GM12878 (cell line): ENCODE data around the gene SLC43A3.

ENCODE experiments used
- ATF2 ChIP-seq: IDR thresholded peaks from 2 replicates; pipeline ENCODE4 v1.6.1; 2012; ENCODE audit warnings: low read length, inconsistent platforms
- CTCF ChIP-seq, 3 experiments: IDR thresholded peaks in 2 of 3; conservative IDR thresholded peaks in 1 of 3; 2 replicates each; pipeline ENCODE4 v1.5.1; 2011; ENCODE audit warnings: low read depth in 3 of 3, low read length in 3 of 3, mild to moderate bottlenecking in 3 of 3, control low read depth in 2 of 3, moderate library complexity in 2 of 3, inconsistent platforms in 1 of 3, mixed read lengths in 1 of 3; ENCODE audit not compliant: control insufficient read depth in 2 of 3, insufficient read depth in 1 of 3; ENCODE audit errors: extremely low read depth in 1 of 3
- EED ChIP-seq: sonication (generic); IDR thresholded peaks from 2 replicates; pipeline ENCODE4 v1.6.1; 2016; ENCODE audit warnings: antibody characterized with exemption, low read depth
- FOXK2 ChIP-seq: fragments of 450-650 bp; IDR thresholded peaks from 2 replicates; pipeline ENCODE4 v1.6.1; 2017; ENCODE audit warnings: mild to moderate bottlenecking, moderate library complexity
- HSF1 ChIP-seq: fragments of 150-350 bp; IDR thresholded peaks from 2 replicates; pipeline ENCODE4 v1.6.1; 2014; ENCODE audit warnings: mild to moderate bottlenecking, low read depth, low read length
- KAT2A ChIP-seq: conservative IDR thresholded peaks from 2 replicates; pipeline ENCODE4 v1.6.1; 2011; ENCODE audit warnings: low read depth, low read length; ENCODE audit not compliant: control insufficient read depth
- MAX ChIP-seq: IDR thresholded peaks from 2 replicates; pipeline ENCODE4 v1.6.1; 2012; ENCODE audit warnings: low read depth, low read length, improper control_type of control experiment
- NBN ChIP-seq: fragments of 450-650 bp; IDR thresholded peaks from 2 replicates; pipeline ENCODE4 v1.6.1; 2016
- NFIC ChIP-seq: IDR thresholded peaks from 2 replicates; pipeline ENCODE4 v1.6.1; 2012; ENCODE audit warnings: low read depth, mild to moderate bottlenecking, inconsistent platforms, low read length, moderate library complexity
- POLR2A ChIP-seq: IDR thresholded peaks from 2 replicates; pipeline ENCODE4 v1.6.1; 2011; ENCODE audit warnings: low read depth, mild to moderate bottlenecking, low read length
- TAF1 ChIP-seq: IDR thresholded peaks from 2 replicates; pipeline ENCODE4 v1.6.1; 2011; ENCODE audit warnings: mild to moderate bottlenecking, low read depth, low read length, borderline replicate concordance
- USF1 ChIP-seq: IDR thresholded peaks from 2 replicates; pipeline ENCODE4 v1.6.1; 2011; ENCODE audit warnings: borderline replicate concordance, low read depth, mild to moderate bottlenecking, moderate library complexity, mixed read lengths, low read length; ENCODE audit not compliant: insufficient read depth; ENCODE audit errors: extremely low read length
- ZNF687 ChIP-seq: fragments of 450-650 bp; IDR thresholded peaks from 2 replicates; pipeline ENCODE4 v1.6.1; 2017; ENCODE audit warnings: mild to moderate bottlenecking, moderate library complexity

GRCh38 chr11:57403802-57404147 lies 23.1 kb downstream of the SLC43A3 start:
- TF ChIP-seq KAT2A = no peak
- no peak for TF ChIP-seq CTCF (IDR thresholded peaks at IDR 0.05 in 2 of 3, conservative IDR thresholded peaks at IDR 0.05 in 1 of 3; ENCODE audit: control insufficient read depth in 2 of 3, extremely low read depth in 1 of 3, insufficient read depth in 1 of 3, low read depth in 3 of 3, low read length in 3 of 3)
- TF ChIP-seq NBN = no peak
- no peak for TF ChIP-seq USF1
- no peak for TF ChIP-seq ZNF687
- no peak for TF ChIP-seq NFIC
- no peak for TF ChIP-seq HSF1
- TF ChIP-seq EED = no peak
- no peak for TF ChIP-seq POLR2A
- TF ChIP-seq MAX = no peak
- no peak for TF ChIP-seq TAF1
- TF ChIP-seq ATF2 = no peak
- no peak for TF ChIP-seq FOXK2
